Upper lobe of left lung (tissue), 4 donors: ENCODE data around the gene FOXP1.

ENCODE experiments used
- EP300 ChIP-seq, 4 donors: sonication (generic); formaldehyde crosslinking; IDR thresholded peaks; one replicate each; pipeline ENCODE4 v1.5.1; 2017; ENCODE audit warnings: antibody characterized with exemption in 4 of 4, control low read depth in 2 of 4
- POLR2A ChIP-seq, 4 donors: fragments of 450-650 bp; IDR thresholded peaks; one replicate each; pipeline ENCODE4 v1.5.1; 2016 to 2017; ENCODE audit warnings: antibody characterized with exemption in 4 of 4, mild to moderate bottlenecking in 2 of 4
- POLR2AphosphoS5 ChIP-seq, 2 donors: sonication (generic); formaldehyde crosslinking; IDR thresholded peaks; one replicate each; pipeline ENCODE4 v1.5.1; 2017; ENCODE audit warnings: antibody characterized with exemption in 2 of 2
- TF ChIP-seq, protein P1 (sequence below), 6 experiments: fragments of 450-650 bp in 4 of 6; fragments of 200-600 bp in 2 of 6; sonication (generic) in 2 of 6; IDR thresholded peaks; one replicate each; pipeline ENCODE4 v1.5.1; 2016 to 2019; ENCODE audit warnings: antibody characterized with exemption in 6 of 6

- TF ChIP-seq POLR2A (IDR thresholded peaks at IDR 0.05): no peak
- TF ChIP-seq, protein P1, sequence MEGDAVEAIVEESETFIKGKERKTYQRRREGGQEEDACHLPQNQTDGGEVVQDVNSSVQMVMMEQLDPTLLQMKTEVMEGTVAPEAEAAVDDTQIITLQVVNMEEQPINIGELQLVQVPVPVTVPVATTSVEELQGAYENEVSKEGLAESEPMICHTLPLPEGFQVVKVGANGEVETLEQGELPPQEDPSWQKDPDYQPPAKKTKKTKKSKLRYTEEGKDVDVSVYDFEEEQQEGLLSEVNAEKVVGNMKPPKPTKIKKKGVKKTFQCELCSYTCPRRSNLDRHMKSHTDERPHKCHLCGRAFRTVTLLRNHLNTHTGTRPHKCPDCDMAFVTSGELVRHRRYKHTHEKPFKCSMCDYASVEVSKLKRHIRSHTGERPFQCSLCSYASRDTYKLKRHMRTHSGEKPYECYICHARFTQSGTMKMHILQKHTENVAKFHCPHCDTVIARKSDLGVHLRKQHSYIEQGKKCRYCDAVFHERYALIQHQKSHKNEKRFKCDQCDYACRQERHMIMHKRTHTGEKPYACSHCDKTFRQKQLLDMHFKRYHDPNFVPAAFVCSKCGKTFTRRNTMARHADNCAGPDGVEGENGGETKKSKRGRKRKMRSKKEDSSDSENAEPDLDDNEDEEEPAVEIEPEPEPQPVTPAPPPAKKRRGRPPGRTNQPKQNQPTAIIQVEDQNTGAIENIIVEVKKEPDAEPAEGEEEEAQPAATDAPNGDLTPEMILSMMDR (IDR thresholded peaks at IDR 0.05): no peak
- TF ChIP-seq POLR2AphosphoS5 (IDR thresholded peaks at IDR 0.05): no peak
- TF ChIP-seq EP300 (IDR thresholded peaks at IDR 0.05): no peak
Observed at GRCh38 chr3:71028184-71028583, 555.3 kb downstream of the FOXP1 start.
